Activated CD4-positive, alpha-beta T cell treated with anti-CD3 and anti-CD28 coated beads, Interleukin-2, amount 10 ng/mL, durations not matched to agents 24 days and 14 days (primary cell): ENCODE results near the gene MAML1. TPM values are rescaled to one million over a fixed set of nuclear protein-coding genes. Genes with fewer than 3 reads are reported as not detected.
"Not testable (repeated sequence)": the region's sequence is repeated elsewhere in the genome, so short reads cannot be mapped to it uniquely, and the experiment has no call there.

Experiments
- DNase-seq: peaks from one replicate; pipeline ENCODE4 v3.0.0; 2022
- H3K27ac Mint-ChIP-seq: one replicate; pipeline ENCODE4 v1.8.0; 2022; ENCODE audit warnings: mild to moderate bottlenecking, mixed read lengths
- H3K27me3 Mint-ChIP-seq: one replicate; pipeline ENCODE4 v1.8.0; 2022; ENCODE audit warnings: mixed read lengths
- H3K36me3 Mint-ChIP-seq: one replicate; pipeline ENCODE4 v1.8.0; 2022; ENCODE audit warnings: low read depth, mild to moderate bottlenecking, mixed read lengths
- H3K4me1 Mint-ChIP-seq: one replicate; pipeline ENCODE4 v1.8.0; 2021; ENCODE audit warnings: mixed read lengths
- H3K4me3 Mint-ChIP-seq: one replicate; pipeline ENCODE4 v1.8.0; 2022; ENCODE audit warnings: mild to moderate bottlenecking, moderate library complexity, mixed read lengths
- H3K9me3 Mint-ChIP-seq: one replicate; pipeline ENCODE4 v1.8.0; 2021; ENCODE audit warnings: mixed read lengths
- intact Hi-C: fragments of 100-400 bp; cut with micrococcal nuclease; formaldehyde crosslinking; loops from one replicate; pipeline ENCODE4 v1.15.1; 2023
- total RNA-seq: library from RNA; stranded (reverse); gene quantifications from 2 replicates; pipeline ENCODE4 v1.2.3, GENCODE V29; 2022

The MAML1 gene, protein sequence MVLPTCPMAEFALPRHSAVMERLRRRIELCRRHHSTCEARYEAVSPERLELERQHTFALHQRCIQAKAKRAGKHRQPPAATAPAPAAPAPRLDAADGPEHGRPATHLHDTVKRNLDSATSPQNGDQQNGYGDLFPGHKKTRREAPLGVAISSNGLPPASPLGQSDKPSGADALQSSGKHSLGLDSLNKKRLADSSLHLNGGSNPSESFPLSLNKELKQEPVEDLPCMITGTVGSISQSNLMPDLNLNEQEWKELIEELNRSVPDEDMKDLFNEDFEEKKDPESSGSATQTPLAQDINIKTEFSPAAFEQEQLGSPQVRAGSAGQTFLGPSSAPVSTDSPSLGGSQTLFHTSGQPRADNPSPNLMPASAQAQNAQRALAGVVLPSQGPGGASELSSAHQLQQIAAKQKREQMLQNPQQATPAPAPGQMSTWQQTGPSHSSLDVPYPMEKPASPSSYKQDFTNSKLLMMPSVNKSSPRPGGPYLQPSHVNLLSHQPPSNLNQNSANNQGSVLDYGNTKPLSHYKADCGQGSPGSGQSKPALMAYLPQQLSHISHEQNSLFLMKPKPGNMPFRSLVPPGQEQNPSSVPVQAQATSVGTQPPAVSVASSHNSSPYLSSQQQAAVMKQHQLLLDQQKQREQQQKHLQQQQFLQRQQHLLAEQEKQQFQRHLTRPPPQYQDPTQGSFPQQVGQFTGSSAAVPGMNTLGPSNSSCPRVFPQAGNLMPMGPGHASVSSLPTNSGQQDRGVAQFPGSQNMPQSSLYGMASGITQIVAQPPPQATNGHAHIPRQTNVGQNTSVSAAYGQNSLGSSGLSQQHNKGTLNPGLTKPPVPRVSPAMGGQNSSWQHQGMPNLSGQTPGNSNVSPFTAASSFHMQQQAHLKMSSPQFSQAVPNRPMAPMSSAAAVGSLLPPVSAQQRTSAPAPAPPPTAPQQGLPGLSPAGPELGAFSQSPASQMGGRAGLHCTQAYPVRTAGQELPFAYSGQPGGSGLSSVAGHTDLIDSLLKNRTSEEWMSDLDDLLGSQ
- 34.6 and 37.3 TPM in 2 replicates for total RNA-seq

DNA sequence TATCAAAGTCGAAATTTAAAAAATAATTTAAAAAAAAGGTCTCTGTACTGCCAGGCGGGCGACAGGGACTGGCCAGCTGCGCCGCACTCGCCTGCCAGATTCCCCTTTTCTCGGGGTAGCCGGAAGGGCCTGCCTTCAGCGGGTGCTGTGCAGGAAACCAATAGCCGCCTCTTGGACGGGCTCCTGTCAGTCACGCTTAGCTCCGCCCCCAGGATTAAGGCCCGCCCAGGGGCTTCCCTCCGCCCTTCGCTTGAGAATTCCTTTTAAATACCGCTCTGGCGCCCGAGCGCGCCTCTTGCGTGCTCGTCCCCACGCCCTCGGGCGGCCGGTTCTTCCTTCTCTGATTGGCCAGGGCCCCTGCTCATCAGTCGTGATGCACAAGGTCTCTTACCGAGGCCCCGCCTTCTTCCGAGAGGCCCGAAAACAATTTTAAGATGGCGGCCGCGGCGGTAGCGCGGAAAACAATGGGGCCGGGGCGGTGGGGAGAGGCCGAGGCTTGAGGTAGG is at the start of gene MAML1:
Gene MAML1, plus strand, starts transcription at position 411 of the 506 bp plus-strand sequence. CDS start 291 bp downstream, outside the sequence.
- H3K27me3 Mint-ChIP-seq = no peaks in the 10 kb centered on the region
- no peaks in the 10 kb centered on the region for H3K9me3 Mint-ChIP-seq
- DNase-seq = peak; percentile 100
- intact Hi-C loops = loop anchor here (1.0 to 2.0 kb wide), 6 partner anchors 30 to 109 kb away; partner anchors contain the start of genes CANX, HNRNPH1 and SQSTM1
- H3K4me3 Mint-ChIP-seq = peak within 1 kb of the TSS; percentile 96
- peaks cover 52% of the 10 kb centered on the region for H3K36me3 Mint-ChIP-seq
- H3K4me1 Mint-ChIP-seq = peaks cover 31% of the 10 kb centered on the region
- H3K27ac Mint-ChIP-seq = peak within 1 kb of the TSS; percentile 91

DNA sequence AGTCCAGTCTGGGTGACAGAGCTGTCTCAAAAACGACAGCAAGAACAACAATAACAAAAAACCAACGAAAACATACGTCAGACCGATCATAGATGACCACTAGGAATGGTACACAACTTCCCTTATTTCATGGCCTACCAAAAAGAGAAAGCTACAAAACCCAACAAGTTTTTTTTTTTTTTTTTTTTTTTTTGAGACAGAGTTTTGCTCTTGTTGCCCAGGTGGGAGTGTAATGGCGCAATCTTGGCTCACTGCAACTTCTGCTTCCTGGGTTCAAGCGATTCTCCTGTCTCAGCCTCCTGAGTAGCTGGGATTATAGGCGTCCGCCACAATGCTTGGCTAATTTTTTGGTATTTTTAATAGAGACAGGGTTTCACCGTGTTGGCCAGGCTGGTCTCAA is 43.4 kb upstream of the MAML1 start:
- H3K4me1 Mint-ChIP-seq, H3K4me3 Mint-ChIP-seq, DNase-seq, H3K36me3 Mint-ChIP-seq, intact Hi-C loops, H3K27ac Mint-ChIP-seq, H3K27me3 Mint-ChIP-seq, H3K9me3 Mint-ChIP-seq: not testable (repeated sequence)

DNA sequence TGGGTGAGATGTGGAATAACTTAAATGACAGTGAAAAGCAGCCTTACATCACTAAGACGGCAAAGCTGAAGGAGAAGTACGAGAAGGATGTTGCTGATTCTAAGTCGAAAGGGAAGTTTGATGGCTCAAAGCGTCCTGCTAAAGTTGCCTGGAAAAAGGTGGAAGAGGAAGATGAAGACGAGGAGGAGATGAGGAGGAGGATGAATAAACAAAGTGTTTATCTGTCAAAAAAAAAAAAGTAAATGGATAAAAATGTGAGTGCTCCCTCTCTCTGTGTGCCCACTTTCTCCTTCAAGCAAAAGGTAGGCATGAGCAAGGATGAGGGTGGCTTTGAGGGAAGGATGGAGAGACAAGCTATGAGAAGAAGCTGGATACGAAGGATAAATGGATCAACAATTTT is 38.1 kb upstream of the MAML1 start:
- H3K36me3 Mint-ChIP-seq = peaks cover 7% of the 10 kb centered on the region
- H3K4me3 Mint-ChIP-seq = no peak overlapping the region
- DNase-seq = no peak
- no peak overlapping the region for H3K27ac Mint-ChIP-seq
- peaks cover 9% of the 10 kb centered on the region for H3K4me1 Mint-ChIP-seq
- no peaks in the 10 kb centered on the region for H3K9me3 Mint-ChIP-seq
- intact Hi-C loops = no loop called here
- H3K27me3 Mint-ChIP-seq = no peaks in the 10 kb centered on the region

DNA sequence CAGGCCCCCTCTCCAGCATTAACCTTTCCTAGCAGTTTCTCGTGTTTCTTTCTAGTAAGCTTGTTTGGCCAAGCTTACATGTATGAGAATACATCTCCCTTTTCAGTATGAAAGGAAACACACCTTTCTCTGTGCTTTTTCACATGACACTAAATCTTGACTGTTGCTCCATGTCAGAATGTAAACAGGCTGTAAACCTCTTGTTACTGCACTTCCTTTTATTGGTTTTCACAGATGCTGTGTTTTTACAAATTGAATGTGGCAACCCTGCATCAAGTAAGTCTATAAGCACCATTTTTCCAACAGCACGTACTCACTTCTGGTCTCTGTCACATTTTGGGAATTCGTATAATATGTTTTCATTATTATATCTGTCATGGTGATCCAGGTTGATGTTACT is 36.0 kb upstream of the MAML1 start:
- H3K27me3 Mint-ChIP-seq = no peaks in the 10 kb centered on the region
- no peak overlapping the region for H3K4me3 Mint-ChIP-seq
- DNase-seq = no peak
- H3K27ac Mint-ChIP-seq = no peak overlapping the region
- peaks cover 20% of the 10 kb centered on the region for H3K4me1 Mint-ChIP-seq
- H3K36me3 Mint-ChIP-seq = peaks cover 13% of the 10 kb centered on the region
- no peaks in the 10 kb centered on the region for H3K9me3 Mint-ChIP-seq
- intact Hi-C loops = loop anchor here (5.0 kb wide), 1 partner anchor 111 kb away; the partner anchor contains the start of gene MGAT4B

DNA sequence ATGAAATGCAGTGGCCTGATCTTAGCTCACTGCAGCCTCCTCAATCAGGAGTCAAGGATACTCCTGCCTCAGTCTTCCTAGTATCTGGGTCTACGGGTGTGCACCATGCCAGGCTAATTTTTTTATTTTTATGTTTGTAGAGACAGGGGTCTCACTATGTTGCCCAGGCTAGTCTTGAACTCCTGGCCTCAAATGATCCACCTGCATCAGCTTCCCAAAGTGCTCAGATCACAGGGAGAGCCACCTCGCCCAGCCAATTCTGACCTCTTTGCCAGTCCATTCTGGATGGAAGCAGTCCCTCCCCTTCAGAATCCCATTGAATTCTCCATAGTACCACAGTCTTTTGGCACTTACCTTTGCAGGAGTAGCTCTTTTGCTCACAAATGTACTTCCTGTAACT is 35.5 kb upstream of the MAML1 start:
- no peak for DNase-seq
- Mint-ChIP-seq H3K27ac (peak overlapping the region; percentile 99), H3K4me1 (peaks cover 21% of the 10 kb centered on the region), H3K36me3 (peaks cover 16% of the 10 kb centered on the region), H3K27me3 (no peaks in the 10 kb centered on the region), H3K4me3 (peak overlapping the region; percentile 89), H3K9me3 (no peaks in the 10 kb centered on the region)
- intact Hi-C loops = loop anchor here (5.0 kb wide), 1 partner anchor 110 kb away; the partner anchor contains the start of gene MGAT4B

DNA sequence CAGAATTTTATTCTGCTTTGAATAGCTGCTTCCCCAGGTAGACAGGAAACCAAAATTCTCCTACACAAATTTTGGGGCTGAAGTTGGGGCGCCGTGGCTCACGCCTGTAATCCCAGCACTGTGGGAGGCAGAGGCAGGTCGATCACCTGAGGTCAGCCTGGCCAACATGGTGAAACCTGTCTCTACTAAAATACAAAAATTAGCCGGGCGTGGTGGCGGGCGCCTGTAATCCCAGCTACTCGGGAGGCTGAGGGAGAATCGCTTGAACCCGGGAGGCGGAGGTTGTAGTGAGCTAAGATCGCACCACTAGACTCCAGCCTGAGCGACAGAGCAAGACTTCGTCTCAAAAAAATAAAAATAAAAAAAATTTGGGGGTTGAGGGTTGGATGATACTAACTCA is 35.1 kb upstream of the MAML1 start:
- intact Hi-C loops = loop anchor here (5.0 kb wide), 1 partner anchor 110 kb away; the partner anchor contains the start of gene MGAT4B
- Mint-ChIP-seq H3K27ac (peak overlapping the region; percentile 99), H3K36me3 (peaks cover 21% of the 10 kb centered on the region), H3K4me1 (peaks cover 26% of the 10 kb centered on the region), H3K4me3 (peak overlapping the region; percentile 89)
- not testable (repeated sequence) for H3K27me3 Mint-ChIP-seq, DNase-seq, H3K9me3 Mint-ChIP-seq

DNA sequence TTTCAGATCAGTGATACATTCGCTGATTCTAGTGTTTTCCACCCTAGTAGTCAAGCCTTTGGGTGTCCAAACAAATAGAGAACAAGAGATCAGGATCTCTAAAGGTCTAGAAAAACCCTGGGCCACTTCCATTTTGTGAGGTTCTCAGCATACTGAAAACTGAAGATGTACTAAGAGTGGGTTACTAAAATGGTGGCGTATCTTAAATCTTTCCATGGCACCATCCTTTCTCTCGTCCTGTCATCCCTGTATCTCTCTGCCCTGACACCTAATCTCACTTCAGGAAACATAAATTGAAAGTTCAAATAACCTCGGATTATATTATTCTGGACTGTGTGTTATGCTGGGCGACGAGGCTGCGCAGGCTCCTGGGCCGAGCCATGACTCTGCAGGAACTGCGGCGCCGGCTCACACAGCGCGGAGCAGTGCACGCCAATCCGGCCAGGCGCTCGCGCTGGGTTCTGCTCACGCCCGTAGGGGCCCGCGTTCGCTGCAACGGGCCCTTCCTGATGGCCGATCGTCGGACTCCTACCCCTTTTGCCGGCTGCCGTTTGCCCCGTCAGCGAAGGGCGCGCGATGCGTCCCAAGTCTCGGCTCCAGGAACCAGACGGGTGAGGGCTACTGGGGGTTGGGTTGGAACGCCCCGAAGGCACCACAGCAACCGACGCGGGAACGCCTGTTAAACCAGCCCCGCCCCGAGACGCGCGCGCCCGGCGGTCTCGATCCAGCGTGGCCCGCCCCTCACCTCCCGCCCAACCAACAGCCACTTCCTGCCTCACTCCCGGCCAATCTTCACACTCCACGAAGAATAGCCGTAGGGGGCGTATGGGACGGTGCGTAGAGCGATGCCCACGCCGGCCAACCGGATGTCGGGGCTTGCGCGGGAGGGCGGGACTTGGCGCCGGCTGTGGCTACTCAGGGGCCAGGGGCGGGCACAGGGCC is 34.4 kb upstream of the MAML1 start:
- H3K36me3 Mint-ChIP-seq = peaks cover 27% of the 10 kb centered on the region
- H3K9me3 Mint-ChIP-seq = no peaks in the 10 kb centered on the region
- H3K27ac Mint-ChIP-seq = peak overlapping the region; percentile 99
- H3K27me3 Mint-ChIP-seq = no peaks in the 10 kb centered on the region
- peaks cover 27% of the 10 kb centered on the region for H3K4me1 Mint-ChIP-seq
- peak overlapping the region; percentile 89 for H3K4me3 Mint-ChIP-seq
- peak; percentile 100 for DNase-seq
- intact Hi-C loops = loop anchor here (1.0 to 5.0 kb wide), 8 partner anchors 20 to 1105 kb away; partner anchors contain the start of genes HNRNPH1, MAML1, MGAT1 and MGAT4B

DNA sequence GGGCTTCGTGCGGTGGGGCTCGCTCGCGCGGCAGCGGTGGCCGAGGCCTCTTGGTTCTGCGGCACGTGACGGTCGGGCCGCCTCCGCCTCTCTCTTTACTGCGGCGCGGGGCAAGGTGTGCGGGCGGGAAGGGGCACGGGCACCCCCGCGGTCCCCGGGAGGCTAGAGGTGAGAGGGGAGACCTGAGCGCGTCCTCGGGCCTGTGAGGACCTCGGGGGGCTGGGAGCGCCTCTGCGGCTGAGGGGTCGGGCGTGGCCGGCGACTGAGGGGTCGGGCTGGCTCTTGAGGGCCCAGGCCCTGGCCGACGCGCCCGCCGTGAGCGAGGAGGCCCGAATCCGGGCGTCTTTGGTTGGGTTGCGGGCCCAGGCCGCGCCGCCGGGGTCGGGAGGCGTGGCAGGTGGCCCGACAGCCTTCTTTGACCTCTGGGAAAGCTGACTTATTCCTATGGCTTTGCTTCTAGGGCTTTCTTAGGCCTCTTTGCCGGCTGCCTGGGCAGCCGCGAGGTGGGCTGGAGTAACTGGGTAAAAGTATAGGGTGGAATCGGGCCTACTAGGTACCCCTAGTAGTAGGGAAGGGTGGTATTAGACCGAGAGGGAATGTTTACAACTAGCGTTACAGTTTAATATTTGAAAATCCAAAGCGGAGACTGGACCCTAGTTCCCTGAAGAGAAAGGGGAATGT is 33.5 kb upstream of the MAML1 start, which contains the start of gene CANX:
Gene CANX, plus strand, starts transcription at position 33 of the 681 bp plus-strand sequence. CDS start 6,715 bp downstream, outside the sequence.
- Mint-ChIP-seq H3K36me3 (peaks cover 35% of the 10 kb centered on the region), H3K9me3 (no peaks in the 10 kb centered on the region), H3K4me3 (peak within 1 kb of the TSS; percentile 89), H3K27ac (peak within 1 kb of the TSS; percentile 99), H3K4me1 (peaks cover 35% of the 10 kb centered on the region), H3K27me3 (no peaks in the 10 kb centered on the region)
- intact Hi-C loops = loop anchor here (1.0 to 5.0 kb wide), 8 partner anchors 21 to 1104 kb away; partner anchors contain the start of genes HNRNPH1, MAML1, MGAT1 and MGAT4B
- no peak for DNase-seq

DNA sequence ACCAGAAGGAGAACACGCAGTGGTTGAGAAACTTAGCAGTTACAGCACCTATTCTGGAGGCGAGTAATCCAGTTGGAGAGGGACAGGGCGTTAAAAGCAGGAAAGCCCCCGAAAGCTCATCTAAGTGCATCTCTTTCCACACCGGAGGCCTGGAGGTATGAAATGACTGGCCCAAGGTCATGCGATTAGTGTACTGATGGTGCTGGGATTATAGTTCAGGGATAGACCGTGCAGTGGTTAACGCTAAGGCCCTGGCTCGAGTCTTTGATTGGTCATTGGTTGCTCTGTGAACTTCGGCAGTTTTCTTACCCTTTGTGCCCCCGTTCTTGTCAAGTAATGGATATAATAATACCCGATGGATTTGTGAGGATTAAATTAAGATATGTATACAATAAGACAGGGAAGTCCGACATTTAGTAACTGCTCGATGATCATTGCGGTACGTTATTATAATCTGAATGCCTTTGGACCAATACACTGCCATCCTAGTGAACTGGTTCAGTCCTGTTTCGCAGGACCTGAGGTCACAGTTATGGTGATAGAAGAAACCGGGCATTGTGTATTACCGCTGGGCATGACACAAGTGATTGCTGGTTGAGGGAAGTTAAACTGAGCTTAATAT is 32.9 kb upstream of the MAML1 start:
- peak overlapping the region; percentile 89 for H3K4me3 Mint-ChIP-seq
- peak; percentile 80 for DNase-seq
- peaks cover 37% of the 10 kb centered on the region for H3K36me3 Mint-ChIP-seq
- H3K4me1 Mint-ChIP-seq = peaks cover 37% of the 10 kb centered on the region
- no peaks in the 10 kb centered on the region for H3K9me3 Mint-ChIP-seq
- peak overlapping the region; percentile 99 for H3K27ac Mint-ChIP-seq
- intact Hi-C loops = loop anchor here (2.0 to 5.0 kb wide), 4 partner anchors 108 to 1103 kb away; partner anchors contain the start of genes MGAT1, MGAT4B, RUFY1 and TBC1D9B
- no peaks in the 10 kb centered on the region for H3K27me3 Mint-ChIP-seq

DNA sequence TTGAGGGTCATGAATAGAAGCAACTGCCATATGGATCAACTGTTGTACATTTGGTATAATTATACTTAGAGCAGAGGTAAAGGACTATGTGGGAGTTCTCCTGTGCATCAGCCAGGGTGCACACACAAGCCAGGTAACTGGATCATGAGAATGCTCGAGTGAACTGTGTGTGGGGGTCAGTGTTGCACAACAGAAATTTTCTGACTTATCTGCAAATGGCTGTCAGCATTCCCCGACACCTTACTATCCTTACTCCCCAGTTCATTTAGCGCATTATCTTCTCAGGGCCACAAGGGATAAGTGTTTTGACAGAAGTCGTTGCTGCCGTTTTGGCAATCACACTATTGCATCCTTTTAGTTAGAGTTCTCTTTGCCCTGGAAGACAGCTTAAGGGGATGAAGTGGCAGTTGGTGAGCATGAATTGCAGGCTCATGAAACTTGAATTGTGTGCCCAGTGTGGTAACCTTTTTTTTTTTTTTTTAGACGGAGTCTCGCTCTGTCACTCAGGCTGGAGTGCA is 32.2 kb upstream of the MAML1 start:
- no peak for DNase-seq
- H3K27me3 Mint-ChIP-seq = no peaks in the 10 kb centered on the region
- H3K4me1 Mint-ChIP-seq = peaks cover 40% of the 10 kb centered on the region
- H3K27ac Mint-ChIP-seq = peak overlapping the region; percentile 99
- peaks cover 41% of the 10 kb centered on the region for H3K36me3 Mint-ChIP-seq
- peak overlapping the region; percentile 89 for H3K4me3 Mint-ChIP-seq
- no peaks in the 10 kb centered on the region for H3K9me3 Mint-ChIP-seq
- intact Hi-C loops = no loop called here

DNA sequence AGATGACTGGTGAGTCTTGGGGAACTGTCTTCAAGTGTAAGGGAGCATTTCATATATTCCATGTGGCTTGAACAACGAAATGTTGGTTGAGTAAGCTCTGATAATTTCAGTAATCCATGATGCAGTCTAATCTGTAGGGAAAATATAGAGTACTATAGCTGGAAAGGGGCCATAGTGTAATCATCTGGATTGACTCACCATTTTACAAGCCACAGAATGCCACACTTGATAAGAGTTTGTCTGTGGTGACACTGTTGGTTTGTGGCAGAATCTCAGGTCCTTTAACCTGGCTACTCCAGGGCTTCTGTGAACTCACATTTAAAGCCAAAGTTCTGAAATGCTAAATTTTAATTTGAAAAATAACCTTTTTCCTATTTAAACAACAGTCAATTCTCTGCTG is 16.3 kb upstream of the MAML1 start:
- Mint-ChIP-seq H3K4me1 (peaks cover 6% of the 10 kb centered on the region), H3K27ac (no peak overlapping the region), H3K36me3 (peaks cover 68% of the 10 kb centered on the region), H3K4me3 (no peak overlapping the region), H3K9me3 (no peaks in the 10 kb centered on the region), H3K27me3 (no peaks in the 10 kb centered on the region)
- no peak for DNase-seq
- intact Hi-C loops = no loop called here
